GOT3 (cell line): ENCODE data around the gene MAP6.

Source experiments
- DNase-seq: peaks from one replicate; lab custom pipeline; 2025; ENCODE audit warnings: mixed read lengths; lab: John Stamatoyannopoulos, UW

Gene MAP6

DNA sequence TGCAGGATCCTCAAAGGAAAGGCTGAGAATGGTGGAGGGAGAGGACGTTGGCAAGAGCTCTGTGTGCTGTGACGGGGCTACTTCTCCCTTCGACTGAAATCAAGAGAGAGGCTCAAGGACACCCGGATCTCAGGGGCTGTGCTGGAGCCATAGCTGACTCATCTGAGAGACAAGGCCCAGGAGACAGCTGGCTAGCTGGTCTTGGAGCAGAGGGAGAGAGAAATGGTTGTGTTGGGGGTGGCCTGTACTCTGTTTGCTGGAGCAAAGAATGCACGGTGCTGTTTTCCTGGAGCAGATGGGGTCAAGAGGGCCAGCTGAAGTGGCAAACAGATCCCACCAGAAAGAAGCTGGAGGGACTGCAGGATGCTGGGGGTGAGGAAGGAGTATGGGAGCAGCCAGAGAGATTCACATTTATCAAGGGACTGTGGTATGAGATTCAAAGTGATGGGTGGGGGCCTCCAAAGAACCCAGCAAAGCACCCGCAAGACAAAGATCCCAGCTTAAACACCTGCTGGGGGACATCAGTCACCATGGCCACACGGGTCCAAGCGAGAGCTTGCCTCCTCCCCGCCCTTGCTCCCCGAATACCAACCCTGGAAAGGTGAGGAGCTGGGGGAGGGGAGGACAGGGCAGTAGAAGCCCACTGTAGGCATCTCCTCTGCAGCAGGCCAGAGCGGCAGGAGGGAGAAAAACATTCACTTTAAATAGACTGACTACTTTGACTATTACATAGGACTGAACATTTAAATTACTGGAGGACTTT lies 40.8 kb downstream of the MAP6 start:
- DNase-seq: no peak

GRCh38 chr11:75626889-75627529 lies 41.8 kb downstream of the MAP6 start:
- no peak for DNase-seq

DNA sequence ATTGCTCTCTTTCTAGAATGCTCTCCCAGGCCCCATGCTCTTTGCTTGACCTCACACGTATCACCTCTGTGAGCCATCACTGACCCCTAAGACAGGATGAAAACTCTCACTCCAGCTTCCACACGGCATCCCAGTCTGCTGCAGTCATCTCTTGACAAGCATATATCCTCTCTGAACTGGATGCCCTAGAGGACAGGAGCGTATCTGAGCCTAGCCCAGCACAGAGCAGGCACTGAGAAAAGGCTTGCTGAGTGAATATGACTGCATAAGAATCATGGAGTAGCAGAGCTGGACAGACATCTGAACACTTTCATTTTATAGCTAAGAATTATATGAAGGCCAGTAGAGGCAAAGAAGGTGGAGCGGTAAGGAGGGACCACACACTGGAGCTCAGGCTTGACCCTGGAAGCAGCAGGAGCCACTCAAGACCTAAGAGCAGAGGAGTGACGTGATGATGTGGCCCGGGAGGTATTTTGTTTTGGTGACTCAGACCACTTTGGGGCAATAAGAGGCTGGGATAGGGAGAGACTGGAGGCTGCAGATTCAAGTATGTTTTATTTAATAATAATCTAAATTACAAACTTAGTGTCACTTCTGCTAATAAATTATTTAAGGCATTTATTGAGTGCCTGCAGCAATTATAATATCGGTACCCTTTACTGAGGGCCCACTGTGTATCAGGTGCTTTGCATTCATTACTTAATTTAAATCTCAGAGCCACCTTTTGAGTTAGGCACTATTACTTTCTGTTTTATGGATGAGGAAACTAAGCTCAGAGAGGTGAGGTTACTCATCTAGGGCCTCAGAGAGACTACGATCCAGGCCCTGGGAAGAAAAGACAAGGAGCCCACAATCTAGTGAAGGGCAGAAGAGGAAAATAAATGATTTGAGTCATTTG lies 42.6 kb downstream of the MAP6 start:
- DNase-seq: no peak

DNA sequence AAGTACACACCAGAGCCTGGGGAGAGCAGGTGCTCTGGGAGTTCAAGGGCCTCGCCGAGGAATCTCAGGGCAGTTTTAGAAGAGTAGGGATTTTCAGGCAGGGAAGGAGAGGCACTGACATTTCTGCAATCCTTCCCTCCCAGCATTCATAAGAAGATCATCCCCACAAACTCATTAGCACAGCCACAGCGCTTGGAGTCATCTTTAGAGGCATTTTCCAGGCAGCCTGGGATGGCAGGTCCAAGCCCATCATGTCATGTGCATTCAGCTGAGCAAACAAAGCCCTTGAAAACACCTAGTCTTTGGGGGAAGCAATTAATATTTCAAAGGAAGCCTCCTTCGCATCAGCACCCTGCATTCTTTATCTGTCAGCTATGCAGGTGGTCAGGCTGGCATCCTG lies 43.8 kb downstream of the MAP6 start:
- DNase-seq: no peak

DNA sequence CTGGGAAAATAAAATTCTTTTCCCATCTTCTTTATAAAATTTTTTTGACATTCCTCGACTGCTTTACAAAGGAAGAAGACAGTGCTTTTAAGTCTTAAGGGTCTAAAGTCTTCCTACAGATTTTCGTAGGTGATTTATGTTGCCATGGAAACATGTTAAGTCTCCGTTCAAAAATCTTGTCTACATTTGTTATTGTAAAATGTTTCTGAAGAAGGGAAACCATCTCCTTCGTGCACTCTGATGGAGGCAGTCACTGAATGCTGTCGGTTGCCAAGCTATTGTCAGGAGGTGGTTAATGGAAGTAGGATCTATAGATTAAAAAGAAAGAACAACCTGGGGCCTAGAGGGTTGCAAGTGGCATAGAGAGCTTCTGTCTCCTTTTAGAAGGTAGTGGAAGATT lies 52.6 kb downstream of the MAP6 start:
- no peak for DNase-seq

DNA sequence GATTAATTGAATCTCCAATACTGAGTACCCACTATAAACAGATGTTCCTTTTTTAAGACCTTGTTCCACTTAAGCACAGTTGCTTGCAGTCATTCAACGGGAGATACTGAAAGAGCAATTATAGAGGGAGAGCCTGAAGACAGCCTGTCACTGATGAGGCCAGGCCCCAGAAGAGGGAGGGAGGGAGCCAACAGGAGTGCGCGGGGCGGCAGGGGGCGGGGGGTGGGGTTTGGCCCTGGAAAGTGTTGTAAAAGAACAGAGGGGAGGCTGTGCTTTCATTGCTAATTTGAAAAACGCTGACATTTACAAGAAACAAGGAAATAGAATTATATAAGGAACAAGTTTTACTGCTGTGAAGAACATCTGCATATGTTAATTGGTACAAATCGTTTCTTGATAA lies 53.1 kb downstream of the MAP6 start:
- no peak for DNase-seq

GRCh38 chr11:75611823-75612222 lies 57.0 kb downstream of the MAP6 start:
- DNase-seq: no peak

- no peak for DNase-seq
Measured at GRCh38 chr11:75606099-75606498, 62.7 kb downstream of the MAP6 start.

- no peak for DNase-seq
Measured at GRCh38 chr11:75603791-75604736, 64.8 kb downstream of the MAP6 start.

DNA sequence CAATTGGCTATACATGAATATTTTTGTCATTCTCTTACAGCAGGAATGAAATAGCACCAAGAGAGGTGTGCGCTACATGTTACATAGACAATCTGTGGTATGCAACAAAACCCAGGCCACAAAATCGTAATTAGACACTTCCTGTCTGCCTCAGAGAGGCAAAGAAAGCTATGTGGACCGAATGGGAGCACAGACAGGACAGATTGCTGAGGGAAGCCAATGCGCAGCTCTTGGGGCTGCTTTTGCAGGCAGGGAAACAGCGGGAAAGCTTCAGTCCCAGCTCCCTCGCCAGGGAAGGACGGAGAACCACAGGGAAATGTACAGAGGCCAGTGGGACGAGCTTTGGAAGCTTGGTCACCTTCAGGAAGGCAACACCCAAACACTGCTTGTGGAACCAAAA lies 65.9 kb downstream of the MAP6 start:
- no peak for DNase-seq

DNA sequence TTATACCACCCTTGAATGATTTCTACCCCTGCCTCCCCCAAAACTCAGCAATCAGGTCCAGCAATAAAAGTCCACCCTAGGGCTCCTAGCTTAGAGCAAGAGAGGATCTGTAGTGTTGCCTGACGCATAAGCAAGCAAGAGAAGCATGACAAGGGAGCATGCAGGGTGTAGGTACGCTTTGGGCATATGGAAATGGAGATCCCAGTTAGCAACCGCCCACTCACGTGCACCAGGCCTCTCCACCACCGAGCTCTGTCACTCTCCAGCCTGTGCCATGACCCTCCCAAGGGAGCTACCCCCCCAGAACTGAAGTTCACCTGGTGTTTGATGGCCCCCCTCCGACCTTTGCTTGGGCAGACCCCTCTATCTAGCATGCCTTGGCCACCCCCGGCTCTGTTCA lies 67.3 kb downstream of the MAP6 start:
- DNase-seq: no peak

GRCh38 chr11:75600356-75600755 lies 68.5 kb downstream of the MAP6 start:
- no peak for DNase-seq

- DNase-seq: no peak
Measured at GRCh38 chr11:75598900-75599299, 69.9 kb downstream of the MAP6 start.

DNA sequence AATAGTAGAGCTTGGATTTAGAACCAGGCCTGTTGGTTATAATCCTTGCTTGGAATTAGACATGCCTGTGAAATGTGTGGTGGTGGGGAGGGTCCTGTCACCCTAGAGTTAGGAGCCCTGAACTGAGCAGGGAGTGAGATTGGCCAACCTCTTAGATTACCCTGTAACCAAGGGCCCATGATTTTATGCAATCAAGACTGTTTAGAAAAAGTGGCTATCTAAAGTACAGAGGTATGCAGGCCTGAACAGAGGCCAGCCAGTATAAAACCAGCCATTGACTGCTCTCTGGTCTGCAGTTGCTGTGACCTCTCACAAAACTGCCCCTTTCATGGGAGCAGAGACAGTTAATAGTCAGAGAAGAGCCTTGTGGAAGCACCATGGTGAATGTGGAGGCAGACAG lies 70.6 kb downstream of the MAP6 start:
- DNase-seq: no peak

- no peak for DNase-seq
Measured at GRCh38 chr11:75597636-75598035, 71.2 kb downstream of the MAP6 start.

GRCh38 chr11:75596914-75597313 lies 71.9 kb downstream of the MAP6 start:
- no peak for DNase-seq

- DNase-seq: no peak
Measured at GRCh38 chr11:75595429-75595828, 73.4 kb downstream of the MAP6 start.

GRCh38 chr11:75594211-75594610 lies 74.6 kb downstream of the MAP6 start:
- DNase-seq: no peak

DNA sequence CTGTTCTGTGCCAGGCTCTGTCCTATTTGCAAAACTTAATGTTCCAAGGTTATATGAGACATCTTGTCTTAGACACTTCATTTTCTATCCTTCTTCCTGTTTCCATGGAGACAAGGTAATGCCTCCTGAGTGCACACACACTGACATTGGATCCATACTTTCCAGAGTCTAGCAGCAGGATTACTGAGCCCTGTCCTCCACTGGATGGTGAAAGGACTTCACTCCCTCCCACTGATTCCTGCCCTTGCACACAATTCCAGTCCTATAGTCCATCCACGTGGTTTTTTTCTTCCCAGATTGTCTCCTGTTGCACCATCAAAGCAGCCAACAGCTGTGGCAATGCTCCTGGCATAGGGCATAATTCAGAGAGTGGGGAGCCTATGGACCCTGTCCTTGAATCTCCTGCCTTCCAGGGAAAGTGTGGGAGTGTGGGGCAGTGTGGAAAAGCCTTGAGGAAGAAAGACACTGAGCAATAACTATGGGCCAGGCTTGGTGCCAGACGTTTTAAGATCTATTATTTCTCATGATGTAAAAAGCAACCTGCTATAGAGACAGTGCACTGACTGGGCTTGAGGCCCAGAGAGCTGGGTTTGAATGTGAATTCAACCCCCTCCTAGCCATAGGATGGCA lies 75.4 kb downstream of the MAP6 start:
- no peak for DNase-seq

DNA sequence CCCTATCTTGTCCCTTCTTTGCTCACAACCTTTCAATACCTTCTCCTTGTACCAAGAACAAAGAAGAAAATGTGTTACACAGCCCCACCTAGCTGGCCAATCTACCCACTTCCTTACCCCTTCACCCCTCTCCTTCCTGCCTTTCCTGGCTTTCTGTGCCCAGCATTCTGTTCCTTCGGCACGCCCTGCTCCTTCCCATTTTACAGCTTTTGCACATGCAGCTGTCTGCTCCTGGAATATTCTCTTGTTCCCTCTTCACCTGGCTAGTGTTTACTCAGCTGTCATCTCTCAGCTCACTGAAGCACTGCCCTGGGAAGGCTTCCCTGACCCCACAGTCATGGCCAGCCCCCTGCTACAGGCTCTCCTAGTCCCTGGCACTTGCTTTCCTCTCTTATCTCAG lies 76.1 kb downstream of the MAP6 start:
- DNase-seq: no peak

DNA sequence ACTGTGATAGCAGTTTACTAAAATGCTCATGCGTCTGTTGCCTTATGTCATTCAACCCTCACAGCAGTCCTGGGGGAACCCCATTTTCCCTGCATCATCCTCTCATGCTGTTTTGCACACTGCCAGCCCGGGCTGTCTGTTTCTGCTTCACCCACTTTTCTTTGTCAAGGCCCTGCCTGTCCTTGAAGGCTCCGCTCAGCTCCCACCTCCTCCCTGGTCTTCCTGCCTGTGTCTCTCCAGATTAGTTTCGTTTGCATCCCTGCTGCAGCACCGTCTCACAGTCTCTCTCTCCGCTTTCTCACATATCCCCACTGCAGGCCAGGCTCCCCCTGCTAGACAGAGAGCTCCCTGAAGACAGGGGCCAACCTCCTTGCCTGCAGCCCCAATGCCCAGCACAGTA lies 76.9 kb downstream of the MAP6 start:
- no peak for DNase-seq
